22Rv1 (cell line): ENCODE data around the gene IL25.

Experiments
- H3K27ac ChIP-seq: fragments of 450-650 bp; 2 replicates; pipeline ENCODE4 v1.5.1; 2017
- CTCF ChIP-seq: fragments of 450-650 bp; IDR thresholded peaks from 2 replicates; pipeline ENCODE4 v1.5.1; 2017; ENCODE audit warnings: mild to moderate bottlenecking
- ZFX ChIP-seq: fragments of 450-650 bp; IDR thresholded peaks from 2 replicates; pipeline ENCODE4 v1.6.1; 2017; ENCODE audit warnings: antibody characterized with exemption, borderline replicate concordance

The IL25 gene

GRCh38 chr14:23372509-23372908 is at the start of gene IL25:
TSS of gene IL25 (plus strand) at chr14:23372809.
- H3K27ac ChIP-seq: no peak within 1 kb of the TSS
- no peak for TF ChIP-seq ZFX
- TF ChIP-seq CTCF: no peak

GRCh38 chr14:23323838-23324454 is 48.7 kb upstream of the IL25 start:
- no peak for TF ChIP-seq ZFX
- no peak for TF ChIP-seq CTCF

GRCh38 chr14:23324455-23324846 is 48.2 kb upstream of the IL25 start:
- peak overlapping the region; percentile 96; the same call in 1 of the 2 replicates for H3K27ac ChIP-seq
- TF ChIP-seq CTCF: no peak
- no peak for TF ChIP-seq ZFX

More at GRCh38 chr14:23323838-23324454, 48.7 kb upstream of the IL25 start:
- peak overlapping the region; percentile 96; the same call in 1 of the 2 replicates for H3K27ac ChIP-seq

GRCh38 chr14:23324993-23325392 is 47.6 kb upstream of the IL25 start:
- 0 out of 2 replicates have a peak overlapping the region, but pooled peaks have one; percentile 96 for H3K27ac ChIP-seq
- TF ChIP-seq CTCF (no peak), ZFX (no peak)

- peak overlapping the region; percentile 13; the same call in 1 of the 2 replicates for H3K27ac ChIP-seq
Observed at GRCh38 chr14:23325746-23326145, 46.9 kb upstream of the IL25 start.

- TF ChIP-seq ZFX (no peak), CTCF (no peak)
- H3K27ac ChIP-seq: peak overlapping the region; percentile 13; the same call in 1 of the 2 replicates
Observed at GRCh38 chr14:23326491-23327332, 45.9 kb upstream of the IL25 start.

- no peak for TF ChIP-seq ZFX
- peak; percentile 90 for TF ChIP-seq CTCF
- H3K27ac ChIP-seq: no peak overlapping the region
Observed at GRCh38 chr14:23327947-23328744, 44.5 kb upstream of the IL25 start.
